Measurements from ENCODE around the gene TCHHL1.

The TCHHL1 gene

DNA sequence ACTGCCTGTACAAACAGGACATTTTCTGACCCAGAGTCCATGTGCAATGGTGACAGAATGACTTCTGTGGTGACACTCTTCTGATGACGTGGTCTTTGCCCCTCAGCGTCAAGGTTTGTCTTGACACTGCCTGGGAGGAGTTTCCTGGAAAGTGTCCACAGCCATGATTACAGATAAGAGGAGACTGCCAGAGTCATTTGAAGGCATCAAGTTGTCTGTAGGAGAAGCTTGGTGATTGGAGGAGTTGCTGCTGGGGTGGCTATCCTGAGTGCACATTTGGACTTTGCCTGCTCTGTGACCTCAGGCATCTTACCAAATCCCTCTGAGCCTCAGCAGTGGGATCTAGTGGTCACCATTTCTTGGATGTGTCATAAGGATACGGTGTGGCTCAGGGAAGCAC lies 17.7 kb downstream of the TCHHL1 start:
- TF ChIP-seq ZNF565 (CRISPR knock-in tag; conservative IDR thresholded peaks at IDR 0.05; ENCODE audit: low read depth) (no peak), PPARA (CRISPR knock-in tag; IDR thresholded peaks at IDR 0.05; ENCODE audit: borderline replicate concordance) (no peak), OSR1 (CRISPR knock-in tag; IDR thresholded peaks at IDR 0.05) (no peak)
- ATAC-seq, result no peak

DNA sequence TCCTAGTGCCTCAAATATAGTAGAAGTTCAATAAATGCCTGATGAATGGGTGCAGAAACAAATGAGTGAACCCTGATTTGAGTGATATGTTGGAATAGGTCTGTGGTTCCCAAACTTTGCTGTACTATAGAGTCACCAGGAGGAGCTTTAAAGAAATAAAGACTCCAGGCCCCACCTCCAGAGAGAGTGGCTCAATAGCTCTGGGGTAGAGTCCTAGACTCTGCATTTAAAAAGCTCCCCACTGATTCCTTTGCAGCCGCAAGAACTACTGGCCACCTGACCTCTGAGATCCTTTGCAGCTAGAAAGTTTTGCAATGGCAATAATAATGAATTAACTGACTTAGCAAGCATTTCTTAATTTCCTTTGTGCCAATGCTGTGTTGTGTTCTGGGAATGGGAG lies 20.9 kb downstream of the TCHHL1 start:
- no peak for TF ChIP-seq ZC3H10 (CRISPR knock-in tag; IDR thresholded peaks at IDR 0.05)
- TF ChIP-seq BACH2 (CRISPR knock-in tag; IDR thresholded peaks at IDR 0.05; ENCODE audit: borderline replicate concordance), result no peak
- no peak for TF ChIP-seq OSR1 (CRISPR knock-in tag; IDR thresholded peaks at IDR 0.05)
- TF ChIP-seq, protein P1, sequence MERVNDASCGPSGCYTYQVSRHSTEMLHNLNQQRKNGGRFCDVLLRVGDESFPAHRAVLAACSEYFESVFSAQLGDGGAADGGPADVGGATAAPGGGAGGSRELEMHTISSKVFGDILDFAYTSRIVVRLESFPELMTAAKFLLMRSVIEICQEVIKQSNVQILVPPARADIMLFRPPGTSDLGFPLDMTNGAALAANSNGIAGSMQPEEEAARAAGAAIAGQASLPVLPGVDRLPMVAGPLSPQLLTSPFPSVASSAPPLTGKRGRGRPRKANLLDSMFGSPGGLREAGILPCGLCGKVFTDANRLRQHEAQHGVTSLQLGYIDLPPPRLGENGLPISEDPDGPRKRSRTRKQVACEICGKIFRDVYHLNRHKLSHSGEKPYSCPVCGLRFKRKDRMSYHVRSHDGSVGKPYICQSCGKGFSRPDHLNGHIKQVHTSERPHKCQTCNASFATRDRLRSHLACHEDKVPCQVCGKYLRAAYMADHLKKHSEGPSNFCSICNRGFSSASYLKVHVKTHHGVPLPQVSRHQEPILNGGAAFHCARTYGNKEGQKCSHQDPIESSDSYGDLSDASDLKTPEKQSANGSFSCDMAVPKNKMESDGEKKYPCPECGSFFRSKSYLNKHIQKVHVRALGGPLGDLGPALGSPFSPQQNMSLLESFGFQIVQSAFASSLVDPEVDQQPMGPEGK (CRISPR knock-in tag; IDR thresholded peaks at IDR 0.05; ENCODE audit: borderline replicate concordance), result no peak
- TF ChIP-seq CREB5 (CRISPR knock-in tag; IDR thresholded peaks at IDR 0.05; ENCODE audit: low read depth), result no peak
- TF ChIP-seq PPARA (CRISPR knock-in tag; IDR thresholded peaks at IDR 0.05; ENCODE audit: borderline replicate concordance), result no peak
- no peak for TF ChIP-seq ISL1 (CRISPR knock-in tag; IDR thresholded peaks at IDR 0.05)
- TF ChIP-seq CSRNP3 (CRISPR knock-in tag; IDR thresholded peaks at IDR 0.05), result no peak
- TF ChIP-seq, protein P2, sequence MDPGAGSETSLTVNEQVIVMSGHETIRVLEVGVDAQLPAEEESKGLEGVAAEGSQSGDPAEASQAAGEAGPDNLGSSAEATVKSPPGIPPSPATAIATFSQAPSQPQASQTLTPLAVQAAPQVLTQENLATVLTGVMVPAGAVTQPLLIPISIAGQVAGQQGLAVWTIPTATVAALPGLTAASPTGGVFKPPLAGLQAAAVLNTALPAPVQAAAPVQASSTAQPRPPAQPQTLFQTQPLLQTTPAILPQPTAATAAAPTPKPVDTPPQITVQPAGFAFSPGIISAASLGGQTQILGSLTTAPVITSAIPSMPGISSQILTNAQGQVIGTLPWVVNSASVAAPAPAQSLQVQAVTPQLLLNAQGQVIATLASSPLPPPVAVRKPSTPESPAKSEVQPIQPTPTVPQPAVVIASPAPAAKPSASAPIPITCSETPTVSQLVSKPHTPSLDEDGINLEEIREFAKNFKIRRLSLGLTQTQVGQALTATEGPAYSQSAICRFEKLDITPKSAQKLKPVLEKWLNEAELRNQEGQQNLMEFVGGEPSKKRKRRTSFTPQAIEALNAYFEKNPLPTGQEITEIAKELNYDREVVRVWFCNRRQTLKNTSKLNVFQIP (CRISPR knock-in tag; IDR thresholded peaks at IDR 0.05; ENCODE audit: borderline replicate concordance, low read depth), result no peak
- no peak for TF ChIP-seq ESRRG (CRISPR knock-in tag; IDR thresholded peaks at IDR 0.05)
- TF ChIP-seq ZNF565 (CRISPR knock-in tag; conservative IDR thresholded peaks at IDR 0.05; ENCODE audit: low read depth), result no peak
- TF ChIP-seq ARNTL (CRISPR knock-in tag; IDR thresholded peaks at IDR 0.05; ENCODE audit: borderline replicate concordance, low read depth), result no peak
- no peak for TF ChIP-seq ZFP3 (CRISPR knock-in tag; IDR thresholded peaks at IDR 0.05)
- no peak for TF ChIP-seq TSHZ2 (CRISPR knock-in tag; IDR thresholded peaks at IDR 0.05)
- TF ChIP-seq GLIS3 (CRISPR knock-in tag; IDR thresholded peaks at IDR 0.05), result no peak
- no peak for ATAC-seq

GRCh38 chr1:152067150-152067549 lies 21.7 kb downstream of the TCHHL1 start:
- TF ChIP-seq ZC3H10 (CRISPR knock-in tag; IDR thresholded peaks at IDR 0.05) (no peak), ESRRG (CRISPR knock-in tag; IDR thresholded peaks at IDR 0.05) (no peak), ZFP30 (CRISPR knock-in tag; IDR thresholded peaks at IDR 0.05) (no peak), ZNF565 (CRISPR knock-in tag; conservative IDR thresholded peaks at IDR 0.05; ENCODE audit: low read depth) (no peak), ARNTL (CRISPR knock-in tag; IDR thresholded peaks at IDR 0.05; ENCODE audit: borderline replicate concordance, low read depth) (no peak), ISL1 (CRISPR knock-in tag; IDR thresholded peaks at IDR 0.05) (no peak), ZFP3 (CRISPR knock-in tag; IDR thresholded peaks at IDR 0.05) (no peak), OSR1 (CRISPR knock-in tag; IDR thresholded peaks at IDR 0.05) (no peak), TCF4 (CRISPR knock-in tag; IDR thresholded peaks at IDR 0.05; ENCODE audit: borderline replicate concordance) (no peak), GLIS3 (CRISPR knock-in tag; IDR thresholded peaks at IDR 0.05) (no peak), CREB5 (CRISPR knock-in tag; IDR thresholded peaks at IDR 0.05; ENCODE audit: low read depth) (no peak), RARB (CRISPR knock-in tag; IDR thresholded peaks at IDR 0.05) (no peak), CSDC2 (CRISPR knock-in tag; IDR thresholded peaks at IDR 0.05) (no peak)
- TF ChIP-seq, protein P2 (CRISPR knock-in tag; IDR thresholded peaks at IDR 0.05; ENCODE audit: borderline replicate concordance, low read depth), result no peak

More at GRCh38 chr1:152067150-152067549, 21.7 kb downstream of the TCHHL1 start:
- no peak for ATAC-seq
